Retinal pigment epithelial cell (primary cell): Measurements from ENCODE around the gene PGM3.
A peak's percentile ranks its signal among the peaks of the same experiment; 100 is the strongest.
"Not testable (repeated sequence)": the region's sequence is repeated elsewhere in the genome, so short reads cannot be mapped to it uniquely, and the experiment has no call there.

Experiments used
- DNase-seq: peaks from one replicate; pipeline ENCODE4 v3.0.0-alpha.2; 2010; ENCODE audit warnings: low read depth
- H3K4me3 ChIP-seq: 2 replicates; pipeline ENCODE4 v1.5.1; 2011; ENCODE audit warnings: mild to moderate bottlenecking, low read length, control low read depth, moderate library complexity
- CTCF ChIP-seq: conservative IDR thresholded peaks from 2 replicates; pipeline ENCODE4 v1.5.1; 2011; ENCODE audit warnings: low read depth, low read length, control low read depth, inconsistent platforms

Gene PGM3

GRCh38 chr6:83198486-83199172 lies 5.6 kb upstream of the PGM3 start:
- no peak for DNase-seq
- H3K4me3 ChIP-seq = no peak overlapping the region
- TF ChIP-seq CTCF = no peak

GRCh38 chr6:83193747-83194566 lies 892 bp upstream of the PGM3 start:
- peak overlapping the region; percentile 90 for H3K4me3 ChIP-seq
- DNase-seq = no peak
- no peak for TF ChIP-seq CTCF

- DNase-seq = no peak
- peak overlapping the region; percentile 90 for H3K4me3 ChIP-seq
- TF ChIP-seq CTCF = no peak
Observed at GRCh38 chr6:83192456-83192855, 609 bp downstream of the PGM3 start.

GRCh38 chr6:83191974-83192373 lies 1.1 kb downstream of the PGM3 start:
- peak overlapping the region; percentile 90 for H3K4me3 ChIP-seq
- not testable (repeated sequence) for DNase-seq

GRCh38 chr6:83190626-83191025 lies 2.4 kb downstream of the PGM3 start:
- no peak overlapping the region for H3K4me3 ChIP-seq
- TF ChIP-seq CTCF = no peak
- DNase-seq = no peak

GRCh38 chr6:83188501-83188900 lies 4.6 kb downstream of the PGM3 start:
- no peak for DNase-seq
- no peak for TF ChIP-seq CTCF
- H3K4me3 ChIP-seq = no peak overlapping the region

GRCh38 chr6:83185096-83185495 lies 8.0 kb downstream of the PGM3 start:
- no peak for TF ChIP-seq CTCF
- H3K4me3 ChIP-seq = no peak overlapping the region
- no peak for DNase-seq
